Naive thymus-derived CD4-positive, alpha-beta T cell (primary cell): ENCODE results near the gene CIITA. TPM values are rescaled to one million over a fixed set of nuclear protein-coding genes. Genes with fewer than 3 reads are reported as not detected.

Source experiments
- ATAC-seq: fragments of 150-1000 bp; cut with Tn5 transposase; 2 replicates; pipeline ENCODE4 v1.10.0; 2021; ENCODE audit warnings: mild to moderate bottlenecking, moderate library complexity
- CTCF ChIA-PET: fragments of 350-600 bp; sonication (Branson Sonifier 250); formaldehyde crosslinking; loops from one replicate; lab custom pipeline; 2021; ENCODE audit warnings: antibody characterized with exemption; lab: Charles Lee
- POLR2A ChIA-PET: fragments of 350-600 bp; sonication (Branson Sonifier 250); formaldehyde crosslinking; loops from one replicate; lab custom pipeline; 2021; ENCODE audit warnings: antibody characterized with exemption, inconsistent platforms; lab: Charles Lee
- DNase-seq, 9 donors: peaks; one replicate each; pipeline versions ENCODE4 v3.0.0 to v3.0.0-alpha.2; 2020 to 2022; ENCODE audit warnings: mixed read lengths in 1 of 9
- H3K27ac ChIP-seq: one replicate; pipeline ENCODE4 v1.7.0; 2013; ENCODE audit warnings: mild to moderate bottlenecking, low read depth, low read length, moderate library complexity
- H3K27me3 ChIP-seq, 2 donors: one replicate each; pipeline ENCODE4 v1.7.0; 2013; ENCODE audit warnings: low read length in 2 of 2, mild to moderate bottlenecking in 2 of 2, moderate library complexity in 2 of 2; ENCODE audit not compliant: control insufficient read depth in 2 of 2, insufficient read depth in 2 of 2
- H3K36me3 ChIP-seq, 3 experiments: 1 replicate in 2 of 3; 2 replicates in 1 of 3; pipeline ENCODE4 v1.7.0; 2013; ENCODE audit warnings: low read length in 3 of 3, mild to moderate bottlenecking in 3 of 3, moderate library complexity in 1 of 3; ENCODE audit not compliant: insufficient read depth in 3 of 3, control insufficient read depth in 2 of 3
- H3K4me1 ChIP-seq, 2 donors: one replicate each; pipeline ENCODE4 v1.7.0; 2013; ENCODE audit warnings: low read length in 2 of 2, mild to moderate bottlenecking in 2 of 2, moderate library complexity in 1 of 2; ENCODE audit not compliant: control insufficient read depth in 2 of 2, insufficient read depth in 2 of 2
- H3K4me3 ChIP-seq: 2 replicates; pipeline ENCODE4 v1.7.0; 2013; ENCODE audit warnings: mild to moderate bottlenecking, low read length
- H3K9me3 ChIP-seq, 3 experiments: 1 replicate in 2 of 3; 2 replicates in 1 of 3; pipeline ENCODE4 v1.7.0; 2013; ENCODE audit warnings: low read length in 3 of 3; ENCODE audit not compliant: control insufficient read depth in 2 of 3
- H3K27ac Mint-ChIP-seq, 9 donors: one replicate each; pipeline ENCODE4 v1.8.0; 2020 to 2022; ENCODE audit warnings: mixed read lengths in 9 of 9, mild to moderate bottlenecking in 8 of 9, moderate library complexity in 5 of 9, inconsistent platforms in 2 of 9
- H3K27me3 Mint-ChIP-seq, 5 donors: one replicate each; pipeline ENCODE4 v1.8.0; 2021 to 2022; ENCODE audit warnings: mixed read lengths in 5 of 5, mild to moderate bottlenecking in 1 of 5
- H3K36me3 Mint-ChIP-seq, 5 donors: one replicate each; pipeline ENCODE4 v1.8.0; 2020 to 2022; ENCODE audit warnings: mixed read lengths in 5 of 5, mild to moderate bottlenecking in 3 of 5, inconsistent platforms in 1 of 5
- H3K4me1 Mint-ChIP-seq, 7 donors: one replicate each; pipeline ENCODE4 v1.8.0; 2020 to 2022; ENCODE audit warnings: mixed read lengths in 7 of 7, mild to moderate bottlenecking in 3 of 7, inconsistent platforms in 1 of 7
- H3K4me3 Mint-ChIP-seq, 10 donors: one replicate each; pipeline ENCODE4 v1.8.0; 2020 to 2022; ENCODE audit warnings: mild to moderate bottlenecking in 10 of 10, mixed read lengths in 10 of 10, moderate library complexity in 6 of 10, inconsistent platforms in 2 of 10
- H3K9me3 Mint-ChIP-seq, 11 donors: one replicate each; pipeline ENCODE4 v1.8.0; 2020 to 2022; ENCODE audit warnings: mixed read lengths in 11 of 11, mild to moderate bottlenecking in 4 of 11, inconsistent platforms in 1 of 11, moderate library complexity in 1 of 11
- intact Hi-C, 2 donors: fragments of 100-400 bp; cut with micrococcal nuclease; formaldehyde crosslinking; loops; one replicate each; pipeline ENCODE4 v1.15.1; 2023
- polyA plus RNA-seq, 2 donors: library from polyadenylated mRNA; unstranded; fragments of 300-500 nt; fragmentation: Illumina TruSeq; gene quantifications; one replicate each; pipeline ENCODE4 v1.2.3, GENCODE V29; 2021
- total RNA-seq, 6 experiments: library from RNA in 5 of 6; stranded (reverse) in 5 of 6; gene quantifications; 1 replicate in 5 of 6; 2 replicates in 1 of 6; pipeline ENCODE4 v1.2.3 and lab custom pipeline; 2021 to 2026

Gene CIITA
- total and polyA plus RNA-seq, 7 experiments from 2014 or later = 0.12 to 72.1 (median 1.7) TPM

GRCh38 chr16:10933865-10934264, 56.9 kb downstream of the CIITA start:
- Mint-ChIP-seq H3K36me3 (peaks cover 0 to 16% (median 0%) of the 10 kb centered on the region in 5 donors), H3K4me1 (peaks cover 45 to 70% (median 60%) of the 10 kb centered on the region in 7 donors), H3K27me3 (no peaks in the 10 kb centered on the region), H3K4me3 (no peak overlapping the region), H3K27ac (no peak overlapping the region), H3K9me3 (no peaks in the 10 kb centered on the region)
- ChIA-PET CTCF (no interaction called here), POLR2A (no interaction called here)
- Histone ChIP-seq H3K9me3 (no peaks in the 10 kb centered on the region), H3K27me3 (no peaks in the 10 kb centered on the region), H3K4me1 (peaks cover 27 to 44% of the 10 kb centered on the region in 2 donors), H3K4me3 (no peak overlapping the region), H3K36me3 (peaks cover 0 to 42% (median 0%) of the 10 kb centered on the region in 3 experiments), H3K27ac (no peak overlapping the region)
- DNase-seq (no peak), ATAC-seq (no peak)
- intact Hi-C loops = no loop called here

GRCh38 chr16:10934325-10935107, 57.5 kb downstream of the CIITA start:
- H3K9me3 Mint-ChIP-seq = no peaks in the 10 kb centered on the region
- peak overlapping the region in 2 of 9 donors; percentile 1 to 6 for H3K27ac Mint-ChIP-seq
- no peak for DNase-seq
- Histone ChIP-seq H3K9me3 (no peaks in the 10 kb centered on the region), H3K27me3 (no peaks in the 10 kb centered on the region), H3K4me1 (peaks cover 34 to 50% of the 10 kb centered on the region in 2 donors), H3K4me3 (no peak overlapping the region), H3K36me3 (peaks cover 0 to 35% (median 0%) of the 10 kb centered on the region in 3 experiments), H3K27ac (no peak overlapping the region)
- no peaks in the 10 kb centered on the region for H3K27me3 Mint-ChIP-seq
- H3K4me1 Mint-ChIP-seq = peaks cover 52 to 76% (median 66%) of the 10 kb centered on the region in 7 donors
- no peak for ATAC-seq
- H3K4me3 Mint-ChIP-seq = no peak overlapping the region
- POLR2A ChIA-PET = no interaction called here
- intact Hi-C loops = no loop called here
- CTCF ChIA-PET = no interaction called here
- H3K36me3 Mint-ChIP-seq = peaks cover 0 to 14% (median 0%) of the 10 kb centered on the region in 5 donors

- ChIA-PET POLR2A (no interaction called here), CTCF (interaction anchor here (1.0 kb wide), 1 partner anchor 9 kb away, joined by 7 read pairs; no protein-coding TSS in a partner anchor)
Observed at GRCh38 chr16:10935226-10935915, 58.4 kb downstream of the CIITA start.

GRCh38 chr16:10936272-10936984, 59.4 kb downstream of the CIITA start:
- intact Hi-C loops = no loop called here

More at GRCh38 chr16:10935226-10935915, 58.4 kb downstream of the CIITA start:
- H3K36me3 Mint-ChIP-seq = peaks cover 0 to 15% (median 0%) of the 10 kb centered on the region in 5 donors
- H3K4me1 Mint-ChIP-seq = peaks cover 60 to 80% (median 72%) of the 10 kb centered on the region in 7 donors
- H3K27me3 Mint-ChIP-seq = no peaks in the 10 kb centered on the region
- peak overlapping the region in 7 of 10 donors; percentile 2 to 91 (median 30) for H3K4me3 Mint-ChIP-seq
- no peaks in the 10 kb centered on the region for H3K9me3 ChIP-seq
- H3K4me1 ChIP-seq = peaks cover 42 to 58% of the 10 kb centered on the region in 2 donors
- H3K36me3 ChIP-seq = peaks cover 0 to 27% (median 0%) of the 10 kb centered on the region in 3 experiments
- H3K27ac ChIP-seq = no peak overlapping the region
- DNase-seq (no peak), ATAC-seq (no peak)
- no peak overlapping the region for H3K4me3 ChIP-seq
- H3K27ac Mint-ChIP-seq = peak overlapping the region in 1 of 9 donors; percentile 18
- H3K9me3 Mint-ChIP-seq = no peaks in the 10 kb centered on the region
- no peaks in the 10 kb centered on the region for H3K27me3 ChIP-seq
- intact Hi-C loops = no loop called here

GRCh38 chr16:10937068-10937859, 60.3 kb downstream of the CIITA start:
- Histone ChIP-seq H3K27me3 (no peaks in the 10 kb centered on the region), H3K36me3 (peaks cover 0 to 20% (median 0%) of the 10 kb centered on the region in 3 experiments), H3K27ac (peak overlapping the region; percentile 17), H3K9me3 (no peaks in the 10 kb centered on the region), H3K4me3 (peak overlapping the region; percentile 54), H3K4me1 (peaks cover 52 to 61% of the 10 kb centered on the region in 2 donors)
- H3K36me3 Mint-ChIP-seq = peaks cover 0 to 18% (median 0%) of the 10 kb centered on the region in 5 donors
- ATAC-seq (no peak), DNase-seq (no peak)
- H3K27me3 Mint-ChIP-seq = no peaks in the 10 kb centered on the region
- H3K4me3 Mint-ChIP-seq = peak overlapping the region; percentile 86 to 96 (median 93)
- H3K4me1 Mint-ChIP-seq = peaks cover 66 to 87% (median 79%) of the 10 kb centered on the region in 7 donors
- intact Hi-C loops = no loop called here
- H3K27ac Mint-ChIP-seq = peak overlapping the region in 8 of 9 donors; percentile 2 to 82 (median 68)
- POLR2A ChIA-PET = interaction anchor here (1.2 kb wide), 1 partner anchor 11 kb away, joined by 4 read pairs; no protein-coding TSS in a partner anchor
- CTCF ChIA-PET = interaction anchor here (0.8 to 1.1 kb wide), 2 partner anchors 18 to 103 kb away, joined by 5 read pairs; no protein-coding TSS in a partner anchor
- no peaks in the 10 kb centered on the region for H3K9me3 Mint-ChIP-seq

More at GRCh38 chr16:10936272-10936984, 59.4 kb downstream of the CIITA start:
- no peak for DNase-seq
- no peaks in the 10 kb centered on the region for H3K9me3 ChIP-seq
- H3K4me3 ChIP-seq = no peak overlapping the region
- Mint-ChIP-seq H3K36me3 (peaks cover 0 to 18% (median 0%) of the 10 kb centered on the region in 5 donors), H3K27me3 (no peaks in the 10 kb centered on the region), H3K4me3 (peak overlapping the region in 9 of 10 donors; percentile 51 to 96 (median 93)), H3K9me3 (no peaks in the 10 kb centered on the region), H3K27ac (peak overlapping the region in 4 of 9 donors; percentile 21 to 56 (median 34)), H3K4me1 (peaks cover 66 to 88% (median 79%) of the 10 kb centered on the region in 7 donors)
- ATAC-seq = no peak
- H3K27ac ChIP-seq = no peak overlapping the region
- ChIA-PET POLR2A (interaction anchor here (1.2 kb wide), 1 partner anchor 10 kb away, joined by 4 read pairs; no protein-coding TSS in a partner anchor), CTCF (interaction anchor here (1.0 kb wide), 1 partner anchor 10 kb away, joined by 7 read pairs; no protein-coding TSS in a partner anchor)
- no peaks in the 10 kb centered on the region for H3K27me3 ChIP-seq
- H3K36me3 ChIP-seq = peaks cover 0 to 20% (median 0%) of the 10 kb centered on the region in 3 experiments
- H3K4me1 ChIP-seq = peaks cover 52 to 61% of the 10 kb centered on the region in 2 donors
